Measurements from ENCODE around the gene UNC93A. TPM values are rescaled to one million over a fixed set of nuclear protein-coding genes. Genes with fewer than 3 reads are reported as not detected.
"Not testable (repeated sequence)": the region's sequence is repeated elsewhere in the genome, so short reads cannot be mapped to it uniquely, and the experiment has no call there.

The UNC93A gene
- total RNA-seq, 1 experiment from 2014 or later = not detected

- ChIA-PET POLR2A (no interaction called here), CTCF (no interaction called here), RAD21 (ENCODE audit: low non-redundant PET in 1 of 2, low total read pairs in 2 of 2, uncharacterized antibody in 2 of 2, unreplicated experiment in 2 of 2) (no interaction called here)
- no peak overlapping the region for H3K4me2 ChIP-seq (ENCODE audit: low read length)
- H2AFZ ChIP-seq (ENCODE audit: low read depth, low read length, poor library complexity, severe bottlenecking) = no peak overlapping the region
- no peak for TF ChIP-seq SRF (IDR thresholded peaks at IDR 0.05; ENCODE audit: low read depth)
- no peak for TF ChIP-seq MAX (IDR thresholded peaks at IDR 0.05)
- no peak for TF ChIP-seq EZH2 (IDR thresholded peaks at IDR 0.05)
- no peak for TF ChIP-seq ZBTB33 (IDR thresholded peaks at IDR 0.05; ENCODE audit: extremely low read depth, insufficient replicate concordance, low read length)
- no peak for TF ChIP-seq YY1 (IDR thresholded peaks at IDR 0.05; ENCODE audit: extremely low read depth, insufficient replicate concordance, low read depth, low read length)
- no peak for TF ChIP-seq SP1 (IDR thresholded peaks at IDR 0.05; ENCODE audit: low read depth)
- TF ChIP-seq ATF3 (IDR thresholded peaks at IDR 0.05) = no peak
- no peak for TF ChIP-seq EGR1 (IDR thresholded peaks at IDR 0.05; ENCODE audit: low read depth)
- no peak for TF ChIP-seq CTCF (IDR thresholded peaks at IDR 0.05 in 2 of 3, conservative IDR thresholded peaks at IDR 0.05 in 1 of 3; ENCODE audit: borderline replicate concordance in 1 of 3, insufficient read depth in 1 of 3, low read depth in 2 of 3, low read length in 2 of 3)
- TF ChIP-seq ZNF274 (IDR thresholded peaks at IDR 0.05; ENCODE audit: low read depth, low read length) = no peak
- peaks cover 20% of the 10 kb centered on the region for H3K27me3 ChIP-seq (ENCODE audit: insufficient read depth, low read length)
- H3K36me3 ChIP-seq (ENCODE audit: control insufficient read depth in 1 of 2, insufficient read depth in 2 of 2, low read length in 2 of 2) = no peaks in the 10 kb centered on the region
- H3K9ac ChIP-seq (ENCODE audit: low read length) = no peak overlapping the region
- ATAC-seq (no peak), DNase-seq (ENCODE audit: low read depth, low spot score) (no peak)
- peaks cover 7 to 12% of the 10 kb centered on the region in 2 experiments for H3K4me1 ChIP-seq (ENCODE audit: control insufficient read depth in 1 of 2, insufficient read depth in 2 of 2, low read length in 2 of 2)
- H3K9me3 ChIP-seq (ENCODE audit: control insufficient read depth in 1 of 2, insufficient read depth in 1 of 2, low read depth in 1 of 2, low read length in 2 of 2) = no peaks in the 10 kb centered on the region
- no peaks in the 10 kb centered on the region for H3K9me2 ChIP-seq (ENCODE audit: insufficient read depth)
- intact Hi-C loops (cut with micrococcal nuclease) = no loop called here
- H3K79me2 ChIP-seq (ENCODE audit: insufficient read depth, low read length) = no peaks in the 10 kb centered on the region
- BruUV-seq (replicated peaks) = no TSS peak
- H3K4me3 ChIP-seq (replicated peaks in 1 of 2; ENCODE audit: low read depth in 1 of 2, low read length in 2 of 2) = no peak overlapping the region
- no peaks in the 10 kb centered on the region for H4K20me1 ChIP-seq (ENCODE audit: insufficient read depth)
- H3K27ac ChIP-seq (ENCODE audit: low read depth, low read length) = no peak overlapping the region
These were observed 17.1 kb downstream of the UNC93A start for GRCh38 chr6:167308207-167308606.

- not testable (repeated sequence) for H3K9me3 ChIP-seq (ENCODE audit: control insufficient read depth in 1 of 2, insufficient read depth in 1 of 2, low read depth in 1 of 2, low read length in 2 of 2)
These were observed 18.5 kb downstream of the UNC93A start for GRCh38 chr6:167309355-167310192.

More at GRCh38 chr6:167309355-167310192, 18.5 kb downstream of the UNC93A start:
- H3K9ac ChIP-seq (ENCODE audit: low read length); RAD21 ChIA-PET (ENCODE audit: low non-redundant PET in 1 of 2, low total read pairs in 2 of 2, uncharacterized antibody in 2 of 2, unreplicated experiment in 2 of 2); H3K27ac ChIP-seq (ENCODE audit: low read depth, low read length); intact Hi-C loops (cut with micrococcal nuclease); ATAC-seq; DNase-seq (ENCODE audit: low read depth, low spot score); H3K36me3 ChIP-seq (ENCODE audit: control insufficient read depth in 1 of 2, insufficient read depth in 2 of 2, low read length in 2 of 2); H3K79me2 ChIP-seq (ENCODE audit: insufficient read depth, low read length); H3K9me2 ChIP-seq (ENCODE audit: insufficient read depth); H4K20me1 ChIP-seq (ENCODE audit: insufficient read depth); POLR2A ChIA-PET; H2AFZ ChIP-seq (ENCODE audit: low read depth, low read length, poor library complexity, severe bottlenecking); CTCF ChIA-PET; H3K4me2 ChIP-seq (ENCODE audit: low read length); H3K4me3 ChIP-seq (replicated peaks in 1 of 2; ENCODE audit: low read depth in 1 of 2, low read length in 2 of 2); BruUV-seq (replicated peaks): not testable (repeated sequence)
- Histone ChIP-seq H3K4me1 (ENCODE audit: control insufficient read depth in 1 of 2, insufficient read depth in 2 of 2, low read length in 2 of 2) (peaks cover 7 to 12% of the 10 kb centered on the region in 2 experiments), H3K27me3 (ENCODE audit: insufficient read depth, low read length) (peaks cover 29% of the 10 kb centered on the region)

Data from HCT116 (cell line).